ENCODE results near the gene PCDHGA6. TPM values are rescaled to one million over a fixed set of nuclear protein-coding genes. Genes with fewer than 3 reads are reported as not detected.

PCDHGA6 gene
- polyA plus RNA-seq, 1 of the 3 experiments (the other 2 are of a cell fraction): 1.4 TPM

GRCh38 chr5:141409598-141410306 lies 36.1 kb downstream of the PCDHGA6 start:
- Histone ChIP-seq H3K4me1 (ENCODE audit: control insufficient read depth in 1 of 2, insufficient read depth in 2 of 2, low read depth in 1 of 2, low read length in 1 of 2) (no peaks in the 10 kb centered on the region), H3K27me3 (ENCODE audit: insufficient read depth) (no peaks in the 10 kb centered on the region), H2AFZ (ENCODE audit: low read depth) (no peak overlapping the region), H3K9ac (no peak overlapping the region), H3F3A (replicated peaks; ENCODE audit: insufficient read depth) (no peaks in the 10 kb centered on the region), H3K9me2 (no peaks in the 10 kb centered on the region), H3K27ac (ENCODE audit: low read depth in 2 of 2, low read length in 1 of 2) (no peak overlapping the region), H3K4me2 (no peak overlapping the region), H3K79me2 (ENCODE audit: insufficient read depth) (no peaks in the 10 kb centered on the region), H3K36me3 (replicated peaks in 1 of 2; ENCODE audit: control insufficient read depth in 1 of 2, insufficient read depth in 2 of 2, low read length in 1 of 2) (peaks cover 0 to 9% of the 10 kb centered on the region in 2 experiments), H3K4me3 (ENCODE audit: low read depth in 2 of 2, low read length in 1 of 2) (no peak overlapping the region; a peak in 1 of 4 replicates), H3K9me3 (no peaks in the 10 kb centered on the region; the same call in 1 of the 2 replicates), H4K20me1 (ENCODE audit: insufficient read depth) (no peaks in the 10 kb centered on the region)
- ChIA-PET POLR2A (no interaction called here), CTCF (no interaction called here)
- DNase-seq: no peak
- 90% methylated on average over 64 of the region's 64 CpGs for WGBS (ENCODE audit: low lambda C conversion rate)
- no peak for TF ChIP-seq TEAD4 (IDR thresholded peaks at IDR 0.05; ENCODE audit: borderline replicate concordance, insufficient read depth)
- no peak for TF ChIP-seq MEF2A (IDR thresholded peaks at IDR 0.05; ENCODE audit: borderline replicate concordance, low read depth)
- TF ChIP-seq NRF1 (IDR thresholded peaks at IDR 0.05; ENCODE audit: low read depth, low read length): no peak
- TF ChIP-seq RXRA (IDR thresholded peaks at IDR 0.05; ENCODE audit: borderline replicate concordance, low read depth): no peak
- no peak for TF ChIP-seq EZH2phosphoT487 (IDR thresholded peaks at IDR 0.05; ENCODE audit: borderline replicate concordance, low read depth)
- no peak for TF ChIP-seq IRF3 (IDR thresholded peaks at IDR 0.05; ENCODE audit: low read depth, low read length)
- TF ChIP-seq JUND (IDR thresholded peaks at IDR 0.05): no peak
- TF ChIP-seq USF2 (IDR thresholded peaks at IDR 0.05; ENCODE audit: borderline replicate concordance, low read depth, low read length): no peak
- no peak for TF ChIP-seq CTCF (IDR thresholded peaks at IDR 0.05)
- TF ChIP-seq MXI1 (IDR thresholded peaks at IDR 0.05; ENCODE audit: low read depth, low read length): no peak
- TF ChIP-seq POLR2AphosphoS5 (IDR thresholded peaks at IDR 0.05; ENCODE audit: low read depth, low read length): no peak
- no peak for TF ChIP-seq GABPA (IDR thresholded peaks at IDR 0.05; ENCODE audit: low read depth)

- H3K27ac ChIP-seq (ENCODE audit: low read depth in 2 of 2, low read length in 1 of 2): no peak overlapping the region
- peaks cover 0 to 9% of the 10 kb centered on the region in 2 experiments for H3K36me3 ChIP-seq (replicated peaks in 1 of 2; ENCODE audit: control insufficient read depth in 1 of 2, insufficient read depth in 2 of 2, low read length in 1 of 2)
- no peak overlapping the region for H3K4me2 ChIP-seq
- 62% methylated on average over 3 of the region's 3 CpGs for WGBS (ENCODE audit: low lambda C conversion rate)
- H3K79me2 ChIP-seq (ENCODE audit: insufficient read depth): no peaks in the 10 kb centered on the region
- no peak for TF ChIP-seq YY1 (IDR thresholded peaks at IDR 0.05; ENCODE audit: low read depth)
- TF ChIP-seq NRF1 (IDR thresholded peaks at IDR 0.05; ENCODE audit: low read depth, low read length): no peak
- TF ChIP-seq TEAD4 (IDR thresholded peaks at IDR 0.05; ENCODE audit: borderline replicate concordance, insufficient read depth): no peak
- TF ChIP-seq MXI1 (IDR thresholded peaks at IDR 0.05; ENCODE audit: low read depth, low read length): no peak
- no peak for TF ChIP-seq MEF2A (IDR thresholded peaks at IDR 0.05; ENCODE audit: borderline replicate concordance, low read depth)
- no peak for TF ChIP-seq RFX5 (IDR thresholded peaks at IDR 0.05; ENCODE audit: low read length)
- no peak for TF ChIP-seq EZH2phosphoT487 (IDR thresholded peaks at IDR 0.05; ENCODE audit: borderline replicate concordance, low read depth)
- TF ChIP-seq TCF12 (IDR thresholded peaks at IDR 0.05): no peak
- TF ChIP-seq SMC3 (IDR thresholded peaks at IDR 0.05; ENCODE audit: low read depth, low read length): no peak
- TF ChIP-seq SIN3A (IDR thresholded peaks at IDR 0.05; ENCODE audit: borderline replicate concordance, low read depth, low read length): no peak
- no peak for TF ChIP-seq RCOR1 (IDR thresholded peaks at IDR 0.05; ENCODE audit: low read length)
- TF ChIP-seq FOXJ3 (CRISPR knock-in tag; IDR thresholded peaks at IDR 0.05): no peak
- TF ChIP-seq CHD2 (IDR thresholded peaks at IDR 0.05; ENCODE audit: low read length, partially characterized antibody): no peak
- no peak for TF ChIP-seq USF1 (IDR thresholded peaks at IDR 0.05; ENCODE audit: borderline replicate concordance, low read depth)
- no peak for TF ChIP-seq JUND (IDR thresholded peaks at IDR 0.05)
- no peak for TF ChIP-seq GATA2 (CRISPR knock-in tag; IDR thresholded peaks at IDR 0.05)
- no peak for TF ChIP-seq NFIC (IDR thresholded peaks at IDR 0.05; ENCODE audit: borderline replicate concordance)
- H3K9ac ChIP-seq: no peak overlapping the region
- no peak overlapping the region for H3K4me3 ChIP-seq (ENCODE audit: low read depth in 2 of 2, low read length in 1 of 2)
- H3K9me3 ChIP-seq: no peaks in the 10 kb centered on the region; the same call in 1 of the 2 replicates
- no peaks in the 10 kb centered on the region for H4K20me1 ChIP-seq (ENCODE audit: insufficient read depth)
- DNase-seq: no peak
- no peak overlapping the region for H2AFZ ChIP-seq (ENCODE audit: low read depth)
- no peaks in the 10 kb centered on the region for H3K4me1 ChIP-seq (ENCODE audit: control insufficient read depth in 1 of 2, insufficient read depth in 2 of 2, low read depth in 1 of 2, low read length in 1 of 2)
- H3K9me2 ChIP-seq: no peaks in the 10 kb centered on the region
- ChIA-PET CTCF (no interaction called here), POLR2A (no interaction called here)
- no peaks in the 10 kb centered on the region for H3F3A ChIP-seq (replicated peaks; ENCODE audit: insufficient read depth)
- H3K27me3 ChIP-seq (ENCODE audit: insufficient read depth): no peaks in the 10 kb centered on the region
Observed at GRCh38 chr5:141411575-141411974, 37.9 kb downstream of the PCDHGA6 start.
